Liver (tissue), 9 donors: Measurements from ENCODE around the gene FGL2. TPM values are rescaled to one million over a fixed set of nuclear protein-coding genes. Genes with fewer than 3 reads are reported as not detected.

Source experiments
- DNase-seq: peaks from one replicate; pipeline ENCODE4 v3.0.0-alpha.2; 2017; ENCODE audit warnings: low spot score
- H3K27ac ChIP-seq, 2 donors: one replicate each; pipeline ENCODE4 v1.7.0; 2013; ENCODE audit warnings: inconsistent platforms in 2 of 2, low read length in 2 of 2, control low read depth in 1 of 2, low read depth in 1 of 2, mild to moderate bottlenecking in 1 of 2
- H3K27me3 ChIP-seq, 4 donors: one replicate each; pipeline versions ENCODE4 v1.6.1 to v1.7.0; 2013; ENCODE audit warnings: low read length in 3 of 4, inconsistent platforms in 1 of 4, mild to moderate bottlenecking in 1 of 4, moderate library complexity in 1 of 4; ENCODE audit not compliant: control insufficient read depth in 4 of 4, insufficient read depth in 4 of 4
- H3K36me3 ChIP-seq, 4 donors: one replicate each; pipeline versions ENCODE4 v1.6.1 to v1.7.0; 2013; ENCODE audit warnings: low read length in 3 of 4, mild to moderate bottlenecking in 3 of 4, low read depth in 1 of 4, moderate library complexity in 1 of 4; ENCODE audit not compliant: control insufficient read depth in 4 of 4, insufficient read depth in 3 of 4
- H3K4me1 ChIP-seq, 4 donors: one replicate each; pipeline versions ENCODE4 v1.6.1 to v1.7.0; 2013; ENCODE audit warnings: low read length in 3 of 4, mild to moderate bottlenecking in 3 of 4, moderate library complexity in 1 of 4; ENCODE audit not compliant: control insufficient read depth in 4 of 4, insufficient read depth in 4 of 4
- H3K4me3 ChIP-seq, 3 donors: one replicate each; pipeline versions ENCODE4 v1.6.1 to v1.7.0; 2013; ENCODE audit warnings: low read length in 3 of 3, control low read depth in 1 of 3, low read depth in 1 of 3, mild to moderate bottlenecking in 1 of 3
- H3K9ac ChIP-seq, 2 donors: one replicate each; pipeline ENCODE4 v1.7.0; 2013; ENCODE audit warnings: low read length in 2 of 2, mild to moderate bottlenecking in 2 of 2, moderate library complexity in 2 of 2, control low read depth in 1 of 2, low read depth in 1 of 2
- H3K9me3 ChIP-seq, 4 donors: one replicate each; pipeline versions ENCODE4 v1.6.1 to v1.7.0; 2013; ENCODE audit warnings: low read length in 3 of 4; ENCODE audit not compliant: control insufficient read depth in 4 of 4
- ATF3 ChIP-seq: IDR thresholded peaks from 2 replicates; pipeline ENCODE4 v1.6.1; 2016; ENCODE audit warnings: antibody characterized with exemption
- CTCF ChIP-seq: fragments of 150-350 bp; IDR thresholded peaks from 2 replicates; pipeline ENCODE4 v1.5.1; 2017; ENCODE audit warnings: improper control_type of control experiment, low read depth, low read length; ENCODE audit not compliant: missing input control
- EGR1 ChIP-seq, 2 donors: IDR thresholded peaks; 2 replicates each; pipeline ENCODE4 v1.6.1; 2016 to 2018; ENCODE audit warnings: antibody characterized with exemption in 2 of 2, low read depth in 2 of 2
- FOXA1 ChIP-seq: IDR thresholded peaks from 2 replicates; pipeline ENCODE4 v1.6.1; 2016; ENCODE audit warnings: antibody characterized with exemption
- FOXA2 ChIP-seq: IDR thresholded peaks from 2 replicates; pipeline ENCODE4 v1.6.1; 2016; ENCODE audit warnings: antibody characterized with exemption
- GABPA ChIP-seq, 2 donors: IDR thresholded peaks in 1 of 2; conservative IDR thresholded peaks in 1 of 2; 2 replicates each; pipeline ENCODE4 v1.6.1; 2016; ENCODE audit warnings: antibody characterized with exemption in 2 of 2, mild to moderate bottlenecking in 1 of 2, moderate library complexity in 1 of 2
- HNF4A ChIP-seq, 2 donors: conservative IDR thresholded peaks; 2 replicates each; pipeline ENCODE4 v1.6.1; 2016; ENCODE audit warnings: antibody characterized with exemption in 2 of 2, mild to moderate bottlenecking in 2 of 2
- HNF4G ChIP-seq: IDR thresholded peaks from 2 replicates; pipeline ENCODE4 v1.6.1; 2016; ENCODE audit warnings: antibody characterized with exemption
- MAX ChIP-seq: IDR thresholded peaks from 2 replicates; pipeline ENCODE4 v1.6.1; 2016; ENCODE audit warnings: antibody characterized with exemption
- NR2F2 ChIP-seq: IDR thresholded peaks from 2 replicates; pipeline ENCODE4 v1.6.1; 2016; ENCODE audit warnings: antibody characterized with exemption
- RAD21 ChIP-seq, 2 donors: IDR thresholded peaks; 2 replicates each; pipeline ENCODE4 v1.6.1; 2016; ENCODE audit warnings: antibody characterized with exemption in 2 of 2, mild to moderate bottlenecking in 2 of 2
- REST ChIP-seq: IDR thresholded peaks from 2 replicates; pipeline ENCODE4 v1.6.1; 2016; ENCODE audit warnings: antibody characterized with exemption, mild to moderate bottlenecking
- RXRA ChIP-seq, 2 donors: IDR thresholded peaks; 2 replicates each; pipeline ENCODE4 v1.6.1; 2017 to 2018; ENCODE audit warnings: antibody characterized with exemption in 2 of 2, mild to moderate bottlenecking in 1 of 2
- SP1 ChIP-seq: IDR thresholded peaks from 2 replicates; pipeline ENCODE4 v1.6.1; 2018; ENCODE audit warnings: antibody characterized with exemption, mild to moderate bottlenecking
- TAF1 ChIP-seq: conservative IDR thresholded peaks from 2 replicates; pipeline ENCODE4 v1.6.1; 2016; ENCODE audit warnings: antibody characterized with exemption, mild to moderate bottlenecking
- YY1 ChIP-seq: IDR thresholded peaks from 2 replicates; pipeline ENCODE4 v1.6.1; 2016; ENCODE audit warnings: antibody characterized with exemption, mild to moderate bottlenecking
- ZBTB33 ChIP-seq: IDR thresholded peaks from 2 replicates; pipeline ENCODE4 v1.6.1; 2016; ENCODE audit warnings: antibody characterized with exemption
- WGBS: extraction: QIAGEN DNeasy Blood & Tissue Kit; methylation state at CpG from one replicate; pipeline ENCODE4 v1.1.7; 2013; 5-methylcytosine and 5-hydroxymethylcytosine counted together
- polyA plus RNA-seq, 2 donors: library from polyadenylated mRNA; stranded (reverse) in 1 of 2; unstranded in 1 of 2; fragments of 200-250 nt in 1 of 2; fragments of >200 nt in 1 of 2; fragmentation: Nextera tagmentation in 1 of 2; extraction: Ambion mirVana in 1 of 2; gene quantifications; one replicate each; pipeline versions ENCODE4 v1.2.1 to v1.2.3, GENCODE V29; 2013 to 2015
- total RNA-seq, 2 donors: library from RNA; depleted of rRNA; stranded (reverse); fragments of >200 nt; gene quantifications; one replicate each; pipeline ENCODE4 v1.2.3, GENCODE V29; 2014
- donor health status: healthy.
- donor health status: healthy.
- donor health status: healthy.
- donor health status: healthy.
- donor health status: healthy.

Gene FGL2
- total and polyA plus RNA-seq, 4 donors = 2.7 to 21.7 (median 13.6) TPM

GRCh38 chr7:77188731-77189437 is 10.7 kb downstream of the FGL2 start (continued):
- TF ChIP-seq ZBTB33 = no peak

- H3K4me3 ChIP-seq = no peak overlapping the region
- H3K36me3 ChIP-seq = no peaks in the 10 kb centered on the region
- DNase-seq = no peak
- no peaks in the 10 kb centered on the region for H3K27me3 ChIP-seq
- TF ChIP-seq EGR1 (IDR thresholded peaks at IDR 0.05; ENCODE audit: low read depth in 2 of 2) (no peak), FOXA1 (no peak), FOXA2 (no peak), HNF4A (conservative IDR thresholded peaks at IDR 0.05) (no peak), NR2F2 (no peak), GABPA (IDR thresholded peaks at IDR 0.05 in 1 of 2, conservative IDR thresholded peaks at IDR 0.05 in 1 of 2) (no peak), TAF1 (no peak), HNF4G (no peak), REST (no peak), RAD21 (IDR thresholded peaks at IDR 0.05) (no peak), SP1 (no peak), MAX (no peak), CTCF (no peak), ZBTB33 (no peak), ATF3 (no peak), RXRA (IDR thresholded peaks at IDR 0.05) (no peak), YY1 (no peak)
- WGBS = 86% methylated on average over 2 of the region's 2 CpGs
- no peak overlapping the region for H3K9ac ChIP-seq
- H3K9me3 ChIP-seq = no peaks in the 10 kb centered on the region
- H3K27ac ChIP-seq = no peak overlapping the region
- no peaks in the 10 kb centered on the region for H3K4me1 ChIP-seq
These were observed 13.8 kb downstream of the FGL2 start for GRCh38 chr7:77185866-77186265.
